Neural cell (in vitro differentiated cells): ENCODE data around the gene PTOV1. TPM values are rescaled to one million over a fixed set of nuclear protein-coding genes. Genes with fewer than 3 reads are reported as not detected.
A peak's percentile ranks its signal among the peaks of the same experiment; 100 is the strongest.

Experiments
- H2AFZ ChIP-seq: fragments of 200-600, 300-800 bp; sonication (generic), shearing (Covaris generic); 2 replicates; pipeline ENCODE4 v1.6.0; 2014; ENCODE audit warnings: low read depth, mild to moderate bottlenecking, antibody characterized with exemption, low read length, moderate library complexity
- H3F3A ChIP-seq: fragments of 200-600 bp; shearing (Covaris generic); 2 replicates; pipeline ENCODE4 v1.6.1; 2016; ENCODE audit warnings: mild to moderate bottlenecking, moderate library complexity, mixed read lengths, antibody characterized with exemption, low read length; ENCODE audit not compliant: insufficient read depth, poor library complexity, severe bottlenecking
- H3K27ac ChIP-seq: fragments of 200-600, 300-800 bp; sonication (generic), shearing (Covaris generic); 2 replicates; pipeline ENCODE4 v1.5.1; 2014; ENCODE audit warnings: mild to moderate bottlenecking, low read length, moderate library complexity
- H3K27me3 ChIP-seq: fragments of 300-800, 200-600 bp; sonication (generic), shearing (Covaris generic); 2 replicates; pipeline ENCODE4 v1.6.0; 2014; ENCODE audit warnings: mild to moderate bottlenecking, low read depth, low read length, moderate library complexity; ENCODE audit not compliant: insufficient read depth
- H3K36me3 ChIP-seq: fragments of 300-800, 200-600 bp; sonication (generic), shearing (Covaris generic); 2 replicates; pipeline ENCODE4 v1.5.1; 2014; ENCODE audit warnings: mild to moderate bottlenecking, antibody characterized with exemption, low read length, moderate library complexity; ENCODE audit not compliant: insufficient read depth
- H3K4me2 ChIP-seq: fragments of 300-800, 200-600 bp; sonication (generic), shearing (Covaris generic); 2 replicates; pipeline ENCODE4 v1.6.0; 2014; ENCODE audit warnings: mild to moderate bottlenecking, low read length
- H3K4me3 ChIP-seq: fragments of 300-800, 200-600 bp; sonication (generic), shearing (Covaris generic); 2 replicates; pipeline ENCODE4 v1.5.1; 2014; ENCODE audit warnings: mild to moderate bottlenecking, low read length, moderate library complexity
- H3K79me2 ChIP-seq: fragments of 200-600 bp; shearing (Covaris generic); replicated peaks from 2 replicates; pipeline ENCODE4 v1.6.0; 2014; ENCODE audit warnings: mild to moderate bottlenecking, low read length, moderate library complexity; ENCODE audit not compliant: insufficient read depth
- H3K9ac ChIP-seq: fragments of 300-800, 200-600 bp; sonication (generic), shearing (Covaris generic); 2 replicates; pipeline ENCODE4 v1.6.1; 2016; ENCODE audit warnings: mild to moderate bottlenecking, low read length, mixed read lengths
- H3K9me2 ChIP-seq: fragments of 200-600 bp; shearing (Covaris generic); 2 replicates; pipeline ENCODE4 v1.6.1; 2016; ENCODE audit warnings: mild to moderate bottlenecking, low read length, mixed read lengths; ENCODE audit not compliant: insufficient read depth
- H3K9me3 ChIP-seq: fragments of 200-600, 300-800 bp; sonication (generic), shearing (Covaris generic); 2 replicates; pipeline ENCODE4 v1.6.1; 2016; ENCODE audit warnings: mild to moderate bottlenecking, mixed run types, low read length, moderate library complexity, mixed read lengths
- H4K20me1 ChIP-seq: fragments of 200-600 bp; shearing (Covaris generic); 2 replicates; pipeline ENCODE4 v1.6.1; 2016; ENCODE audit warnings: mild to moderate bottlenecking, mixed run types; ENCODE audit not compliant: insufficient read depth
- CTCF ChIP-seq: fragments of 450-650 bp; IDR thresholded peaks from 2 replicates; pipeline ENCODE4 v1.5.1; 2014; ENCODE audit warnings: antibody characterized with exemption, mild to moderate bottlenecking, moderate library complexity; ENCODE audit not compliant: poor library complexity, severe bottlenecking
- EP300 ChIP-seq: fragments of 450-650 bp; conservative IDR thresholded peaks from 2 replicates; pipeline ENCODE4 v1.6.1; 2014; ENCODE audit warnings: antibody characterized with exemption, mild to moderate bottlenecking, moderate library complexity; ENCODE audit not compliant: poor library complexity, severe bottlenecking
- EZH2 ChIP-seq: fragments of 200-600, 300-800 bp; shearing (Covaris generic), sonication (generic); IDR thresholded peaks from 2 replicates; pipeline ENCODE4 v1.6.1; 2014; ENCODE audit warnings: antibody characterized with exemption, low read length, borderline replicate concordance, mild to moderate bottlenecking; ENCODE audit not compliant: insufficient read depth, poor library complexity, severe bottlenecking
- MXI1 ChIP-seq: fragments of 450-650 bp; conservative IDR thresholded peaks from 2 replicates; pipeline ENCODE4 v1.6.1; 2014; ENCODE audit warnings: antibody characterized with exemption, mild to moderate bottlenecking; ENCODE audit not compliant: poor library complexity, severe bottlenecking
- POLR2AphosphoS5 ChIP-seq: IDR thresholded peaks from 2 replicates; pipeline ENCODE4 v1.6.1; 2012
- RAD21 ChIP-seq: fragments of 450-650 bp; conservative IDR thresholded peaks from 2 replicates; pipeline ENCODE4 v1.6.1; 2014; ENCODE audit warnings: antibody characterized with exemption, mild to moderate bottlenecking, moderate library complexity
- REST ChIP-seq: IDR thresholded peaks from 2 replicates; pipeline ENCODE4 v1.6.1; 2012; ENCODE audit warnings: borderline replicate concordance
- SMC3 ChIP-seq: fragments of 450-650 bp; conservative IDR thresholded peaks from 2 replicates; pipeline ENCODE4 v1.6.1; 2014; ENCODE audit warnings: antibody characterized with exemption, mild to moderate bottlenecking, moderate library complexity; ENCODE audit not compliant: poor library complexity
- TAF1 ChIP-seq: IDR thresholded peaks from 2 replicates; pipeline ENCODE4 v1.6.1; 2012; ENCODE audit warnings: low read depth
- polyA plus RNA-seq: library from polyadenylated mRNA; depleted of rRNA; stranded (reverse); fragments of >200 nt; gene quantifications from 2 replicates; pipeline ENCODE4 v1.2.3, GENCODE V29; 2014

PTOV1 gene
- polyA plus RNA-seq, 1 donor from 2014 or later: 199 TPM

GRCh38 chr19:49807904-49808675 is 42.9 kb upstream of the PTOV1 start:
- Histone ChIP-seq H3K4me2 (no peak overlapping the region), H3F3A (no peaks in the 10 kb centered on the region), H2AFZ (no peak overlapping the region), H3K9ac (peak overlapping the region; percentile 62), H3K36me3 (no peaks in the 10 kb centered on the region), H3K4me3 (peak overlapping the region; percentile 67), H3K27me3 (no peaks in the 10 kb centered on the region), H3K79me2 (no peaks in the 10 kb centered on the region), H3K27ac (no peak overlapping the region), H4K20me1 (no peaks in the 10 kb centered on the region), H3K9me3 (no peaks in the 10 kb centered on the region), H3K9me2 (no peaks in the 10 kb centered on the region)
- TF ChIP-seq EP300 (no peak), MXI1 (no peak), REST (no peak)

- Histone ChIP-seq H3K27me3 (no peaks in the 10 kb centered on the region), H4K20me1 (no peaks in the 10 kb centered on the region), H3K4me2 (no peak overlapping the region), H2AFZ (peak overlapping the region; percentile 14), H3K9me2 (no peaks in the 10 kb centered on the region), H3K27ac (peak overlapping the region; percentile 64), H3K4me3 (peak overlapping the region; percentile 67), H3K79me2 (no peaks in the 10 kb centered on the region), H3K36me3 (no peaks in the 10 kb centered on the region), H3K9ac (peak overlapping the region; percentile 62), H3F3A (no peaks in the 10 kb centered on the region), H3K9me3 (no peaks in the 10 kb centered on the region)
- no peak for TF ChIP-seq SMC3
- no peak for TF ChIP-seq EZH2
- TF ChIP-seq RAD21: no peak
- TF ChIP-seq REST: no peak
- TF ChIP-seq CTCF: no peak
- TF ChIP-seq POLR2AphosphoS5: no peak
- no peak for TF ChIP-seq MXI1
- TF ChIP-seq EP300: no peak
- TF ChIP-seq TAF1: no peak
Measured at GRCh38 chr19:49808711-49809159, 42.2 kb upstream of the PTOV1 start.
